GM23248 (cell line): ENCODE results near the gene RGPD5. TPM values are rescaled to one million over a fixed set of nuclear protein-coding genes. Genes with fewer than 3 reads are reported as not detected.
"Not testable (repeated sequence)": the region's sequence is repeated elsewhere in the genome, so short reads cannot be mapped to it uniquely, and the experiment has no call there.

Source experiments
- DNase-seq: peaks from one replicate; pipeline ENCODE4 v3.0.0-alpha.2; 2015
- H2AFZ ChIP-seq: fragments of 200-600 bp; sonication (generic); 2 replicates; pipeline ENCODE4 v1.6.1; 2016; ENCODE audit warnings: antibody characterized with exemption
- H3F3A ChIP-seq: fragments of 200-600 bp; sonication (generic); 2 replicates; pipeline ENCODE4 v1.6.1; 2016; ENCODE audit warnings: mild to moderate bottlenecking, antibody characterized with exemption, mixed run types; ENCODE audit not compliant: insufficient read depth
- H3K27ac ChIP-seq: fragments of 200-600 bp; sonication (generic); 2 replicates; pipeline ENCODE4 v1.5.1; 2016; ENCODE audit warnings: mild to moderate bottlenecking
- H3K27me3 ChIP-seq: fragments of 200-600 bp; sonication (generic); replicated peaks from 2 replicates; pipeline ENCODE4 v1.6.1; 2016; ENCODE audit warnings: mild to moderate bottlenecking; ENCODE audit not compliant: insufficient read depth
- H3K36me3 ChIP-seq: fragments of 200-600 bp; sonication (generic); 2 replicates; pipeline ENCODE4 v1.6.1; 2016; ENCODE audit warnings: low read depth, mild to moderate bottlenecking
- H3K4me1 ChIP-seq: fragments of 200-600 bp; sonication (generic); 2 replicates; pipeline ENCODE4 v1.6.1; 2016; ENCODE audit warnings: mild to moderate bottlenecking; ENCODE audit not compliant: insufficient read depth
- H3K4me2 ChIP-seq: fragments of 200-600 bp; sonication (generic); one replicate; pipeline ENCODE4 v1.6.1; 2016; ENCODE audit warnings: mild to moderate bottlenecking; ENCODE audit not compliant: unreplicated experiment
- H3K4me3 ChIP-seq: fragments of 200-600 bp; sonication (generic); 2 replicates; pipeline ENCODE4 v1.5.1; 2016; ENCODE audit warnings: mild to moderate bottlenecking
- H3K79me2 ChIP-seq: fragments of 200-600 bp; sonication (generic); 2 replicates; pipeline ENCODE4 v1.6.1; 2016; ENCODE audit warnings: mild to moderate bottlenecking; ENCODE audit not compliant: insufficient read depth
- H3K9ac ChIP-seq: fragments of 200-600 bp; sonication (generic); 2 replicates; pipeline ENCODE4 v1.6.1; 2016; ENCODE audit warnings: mild to moderate bottlenecking
- H3K9me2 ChIP-seq: fragments of 200-600 bp; sonication (generic); 2 replicates; pipeline ENCODE4 v1.6.1; 2016; ENCODE audit warnings: mixed run types, mild to moderate bottlenecking, moderate library complexity; ENCODE audit not compliant: insufficient read depth
- H3K9me3 ChIP-seq: fragments of 200-600 bp; sonication (generic); one replicate; pipeline ENCODE4 v1.6.1; 2017; ENCODE audit warnings: low read depth
- H4K20me1 ChIP-seq: fragments of 200-600 bp; sonication (generic); 2 replicates; pipeline ENCODE4 v1.6.0; 2016; ENCODE audit not compliant: insufficient read depth
- WGBS, 2 experiments: methylation state at CpG; one replicate each; pipeline ENCODE4 v1.1.6; 2015 to 2017; ENCODE audit warnings: low lambda C conversion rate in 2 of 2, low coverage in 1 of 2; ENCODE audit errors: missing lambda C conversion rate in 2 of 2; 5-methylcytosine and 5-hydroxymethylcytosine counted together
- in situ Hi-C: fragments of 300-500 bp; cut with MboI; formaldehyde crosslinking; loops from 2 replicates; pipeline ENCODE4 v1.15.0; 2020
- polyA plus RNA-seq: library from polyadenylated mRNA; unstranded; fragments of >200 nt; fragmentation: Nextera tagmentation; extraction: Ambion mirVana; gene quantifications from 2 replicates; pipeline ENCODE4 v1.2.1, GENCODE V29; 2016
- total RNA-seq: library from RNA; depleted of rRNA; stranded (reverse); fragments of >200 nt; shearing (Covaris generic); gene quantifications from 2 replicates; pipeline ENCODE4 v1.2.3, GENCODE V29; 2014; rRNA removed

Gene RGPD5
- total RNA-seq (14.6 and 30.4 TPM in 2 replicates), polyA plus RNA-seq (5.6 and 7.8 TPM in 2 replicates)

GRCh38 chr2:109794074-109794737, at the start of gene RGPD5:
TSS of gene RGPD5 (plus strand) at chr2:109794305. CDS start at chr2:109794466, 161 bp downstream.
- H3K79me2 ChIP-seq, H2AFZ ChIP-seq, H3K4me3 ChIP-seq, H3K27ac ChIP-seq, in situ Hi-C loops, H3K9me3 ChIP-seq, H3K9me2 ChIP-seq, H3K9ac ChIP-seq, H4K20me1 ChIP-seq, H3K4me1 ChIP-seq, H3K4me2 ChIP-seq, H3F3A ChIP-seq, H3K36me3 ChIP-seq, H3K27me3 ChIP-seq, DNase-seq: not testable (repeated sequence)
- 2% methylated on average over 19 of the region's 77 CpGs; no CpG with 5 or more reads in 1 of the 2 experiments for WGBS, 2 experiments

GRCh38 chr2:109751572-109751971, 42.5 kb upstream of the RGPD5 start:
- no CpG with 5 or more reads among the region's 6 CpGs for WGBS, 2 experiments
- H3K27ac ChIP-seq, H3K4me3 ChIP-seq, H3K9ac ChIP-seq, H3K4me2 ChIP-seq, H3K9me3 ChIP-seq, H4K20me1 ChIP-seq, H2AFZ ChIP-seq, H3K4me1 ChIP-seq, H3K9me2 ChIP-seq, H3K79me2 ChIP-seq, H3K36me3 ChIP-seq, in situ Hi-C loops, H3K27me3 ChIP-seq, DNase-seq, H3F3A ChIP-seq: not testable (repeated sequence)

DNA sequence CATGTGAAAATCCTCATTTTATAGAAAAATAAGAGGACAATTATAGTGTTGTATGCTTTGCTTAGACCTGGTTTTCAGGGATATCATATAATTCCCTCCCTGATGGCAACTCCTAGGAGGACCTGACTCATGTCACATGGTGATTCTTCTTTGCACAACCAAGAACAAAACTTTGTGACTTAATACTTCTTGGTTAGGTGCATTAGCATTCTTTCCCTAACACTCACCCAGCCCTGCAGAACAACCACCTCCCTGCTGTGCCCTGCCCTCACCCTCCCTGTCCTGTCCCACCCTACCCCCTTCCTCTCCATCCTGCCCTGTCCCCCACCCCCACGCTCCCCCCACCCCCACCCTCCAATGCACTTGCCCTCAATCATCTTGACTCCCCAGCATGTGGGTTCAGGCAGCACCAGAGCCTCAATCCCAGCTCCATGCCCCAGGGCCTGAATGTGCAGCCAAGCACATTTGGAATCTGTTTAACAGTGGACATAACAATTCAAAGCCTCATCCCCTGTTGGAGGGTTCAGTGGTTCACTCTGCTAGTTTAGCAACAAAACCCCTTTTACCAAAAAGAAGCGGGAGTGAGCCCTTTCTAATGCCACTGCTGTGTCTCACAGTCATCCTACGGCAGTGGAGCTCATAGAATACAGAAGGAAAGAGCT, 36.8 kb upstream of the RGPD5 start:
- H3K9ac ChIP-seq, H3K79me2 ChIP-seq, DNase-seq, H2AFZ ChIP-seq, in situ Hi-C loops, H3K9me3 ChIP-seq, H3K36me3 ChIP-seq, H3K9me2 ChIP-seq, H3K4me2 ChIP-seq, H3K27me3 ChIP-seq, H3K27ac ChIP-seq, H3K4me1 ChIP-seq, H3K4me3 ChIP-seq, H4K20me1 ChIP-seq, H3F3A ChIP-seq: not testable (repeated sequence)
- no CpG with 5 or more reads among the region's 3 CpGs for WGBS, 2 experiments

- H3K9ac ChIP-seq, in situ Hi-C loops, H2AFZ ChIP-seq, DNase-seq, H3K4me2 ChIP-seq, H3K9me3 ChIP-seq, H4K20me1 ChIP-seq, H3K9me2 ChIP-seq, H3F3A ChIP-seq, H3K4me3 ChIP-seq, H3K27me3 ChIP-seq, H3K4me1 ChIP-seq, H3K79me2 ChIP-seq, H3K27ac ChIP-seq, H3K36me3 ChIP-seq: not testable (repeated sequence)
- 0% methylated on average over 4 to 40 of the region's 106 CpGs for WGBS, 2 experiments
Observed at GRCh38 chr2:109760265-109761042, 33.7 kb upstream of the RGPD5 start.

DNA sequence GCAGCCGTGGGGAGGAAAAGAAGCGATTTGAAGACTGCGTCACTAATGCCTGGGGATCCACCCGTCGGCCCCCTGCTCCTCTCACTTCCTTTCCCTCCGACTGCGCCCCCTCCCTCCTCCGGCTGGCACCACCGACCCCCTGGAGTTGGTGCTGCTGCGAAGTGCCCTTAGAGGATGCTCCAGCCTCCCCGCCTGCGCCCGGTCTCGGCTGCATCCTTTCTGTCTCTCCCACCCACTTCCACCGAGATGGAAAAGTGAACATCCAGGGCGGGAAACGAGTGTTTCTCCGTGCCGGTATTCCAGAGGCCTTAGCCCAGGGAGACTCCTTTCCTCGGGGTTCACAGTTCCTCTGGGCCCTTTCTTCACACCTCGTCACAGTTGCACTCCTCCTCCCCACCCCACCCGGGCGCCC, 33.1 kb upstream of the RGPD5 start:
- H3K9me2 ChIP-seq, H3K27ac ChIP-seq, H3K9me3 ChIP-seq, H2AFZ ChIP-seq, H3K79me2 ChIP-seq, H3K36me3 ChIP-seq, DNase-seq, H3K27me3 ChIP-seq, H3K4me2 ChIP-seq, H4K20me1 ChIP-seq, H3F3A ChIP-seq, H3K9ac ChIP-seq, in situ Hi-C loops, H3K4me3 ChIP-seq, H3K4me1 ChIP-seq: not testable (repeated sequence)
- WGBS, 2 experiments, result 14% methylated on average over 7 of the region's 23 CpGs; no CpG with 5 or more reads in 1 of the 2 experiments

GRCh38 chr2:109761976-109762375, 32.1 kb upstream of the RGPD5 start:
- H4K20me1 ChIP-seq, in situ Hi-C loops, DNase-seq, H3K4me3 ChIP-seq, H3K9ac ChIP-seq, H3K36me3 ChIP-seq, H3F3A ChIP-seq, H3K9me2 ChIP-seq, H3K27me3 ChIP-seq, H3K79me2 ChIP-seq, H3K4me1 ChIP-seq, H3K27ac ChIP-seq, H3K4me2 ChIP-seq, H3K9me3 ChIP-seq, H2AFZ ChIP-seq: not testable (repeated sequence)
- 95 to 100% methylated on average over 1 of the region's 5 CpGs for WGBS, 2 experiments

DNA sequence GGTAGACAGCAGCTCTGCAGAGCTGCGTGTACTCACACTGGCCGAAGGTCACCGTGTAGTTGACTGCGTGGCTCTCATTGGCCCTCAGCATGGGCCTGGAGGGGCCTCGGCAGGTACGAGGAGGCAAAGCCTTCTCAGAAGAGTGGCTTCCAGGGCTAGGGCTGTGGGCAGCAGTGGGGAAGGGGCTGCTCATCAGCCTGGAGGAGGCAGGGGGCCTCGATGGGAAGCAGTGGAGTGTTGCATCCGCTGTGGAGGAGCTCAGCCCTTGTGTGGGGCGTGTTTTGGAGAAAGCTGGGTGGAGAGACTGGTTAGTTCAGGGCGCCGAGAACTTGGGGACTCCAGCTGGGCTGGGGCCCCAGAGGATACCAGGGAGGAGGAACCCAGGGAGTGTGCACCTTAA, 28.0 kb upstream of the RGPD5 start:
- WGBS, 2 experiments, result 78 to 90% methylated on average over 6 to 7 of the region's 11 CpGs
- H3F3A ChIP-seq, H3K4me2 ChIP-seq, H3K27ac ChIP-seq, H3K4me3 ChIP-seq, H4K20me1 ChIP-seq, H3K27me3 ChIP-seq, H3K9ac ChIP-seq, DNase-seq, H2AFZ ChIP-seq, H3K36me3 ChIP-seq, H3K9me3 ChIP-seq, in situ Hi-C loops, H3K4me1 ChIP-seq, H3K9me2 ChIP-seq, H3K79me2 ChIP-seq: not testable (repeated sequence)
